ENCODE results near the gene AKR1C8.
"Not testable (repeated sequence)": the region's sequence is repeated elsewhere in the genome, so short reads cannot be mapped to it uniquely, and the experiment has no call there.

AKR1C8 gene

DNA sequence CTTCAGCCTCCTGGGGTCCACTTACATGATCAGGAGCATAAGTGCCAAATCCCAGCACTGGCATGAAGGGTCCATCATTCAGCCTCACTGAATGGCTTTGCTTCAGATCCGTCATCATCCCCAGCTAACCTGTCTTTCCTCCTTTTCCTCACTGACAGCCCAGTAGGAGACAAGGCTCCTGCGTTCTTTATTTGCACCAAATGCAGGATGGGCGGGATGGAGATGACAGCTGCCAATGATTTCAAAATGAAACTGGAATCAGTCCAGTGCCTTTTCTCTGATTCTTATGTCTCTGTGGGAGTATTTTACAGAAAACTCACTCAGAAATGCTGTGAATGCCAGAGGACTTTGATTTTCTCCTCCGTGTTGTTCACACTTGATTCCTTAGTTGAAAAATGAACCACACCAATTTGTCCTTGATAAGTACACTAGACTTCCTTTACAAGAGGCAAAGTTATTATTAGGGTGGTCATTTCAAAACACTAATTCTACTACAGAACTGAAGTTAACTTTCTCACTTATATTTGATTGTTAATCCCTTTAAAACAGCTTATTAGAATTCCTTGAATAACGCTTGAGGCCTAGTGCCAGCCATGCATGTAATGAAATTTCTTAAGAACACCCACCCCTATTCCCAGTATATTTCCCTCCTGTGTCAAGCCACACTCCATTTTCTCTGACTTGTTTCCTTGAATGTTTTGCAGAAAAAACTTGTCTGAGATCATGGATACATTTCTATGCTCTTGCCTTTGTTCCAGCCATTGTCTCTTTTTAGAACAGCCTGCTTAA lies at the start of gene AKR1C8:
TSS of gene AKR1C8 (minus strand) at position 164 of the 789 bp plus-strand sequence. CDS start at position 118, 46 bp downstream.
- DNase-seq: no peak

DNA sequence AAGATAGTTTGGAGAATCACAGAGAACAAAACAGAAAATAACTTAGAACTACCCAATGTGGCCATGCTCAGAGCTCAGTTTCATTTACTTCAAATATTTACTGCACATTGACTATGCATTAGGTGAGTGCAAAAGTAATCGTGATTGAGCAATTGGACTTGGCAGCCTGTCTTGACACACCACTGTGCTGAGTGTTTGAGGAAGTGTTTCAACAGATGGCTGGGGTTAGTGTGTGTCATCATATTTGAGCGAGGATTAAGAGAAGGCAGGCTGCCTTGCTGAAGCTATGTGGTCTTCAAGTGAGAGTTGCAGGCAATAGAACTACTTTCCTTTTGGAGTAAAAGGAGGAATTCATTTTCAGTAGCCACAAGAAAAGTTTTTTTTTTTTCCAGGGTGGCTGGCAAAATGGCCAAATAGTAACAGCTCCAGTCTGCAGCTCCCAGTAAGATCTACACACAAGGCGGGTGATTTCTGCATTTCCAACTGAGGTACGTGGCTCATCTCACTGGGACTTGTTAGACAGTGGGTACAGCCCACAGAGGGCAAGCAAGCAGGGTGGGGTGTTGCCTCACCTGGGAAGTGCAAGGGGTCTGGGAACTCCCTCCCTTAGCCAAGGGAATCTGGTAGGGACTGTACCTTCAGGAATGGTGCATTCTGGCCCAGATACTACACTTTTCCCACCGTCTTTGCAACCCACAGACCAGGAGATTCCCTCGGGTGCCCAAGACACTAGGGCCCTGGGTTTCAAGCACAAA lies 49.3 kb upstream of the AKR1C8 start:
- DNase-seq: no peak

DNA sequence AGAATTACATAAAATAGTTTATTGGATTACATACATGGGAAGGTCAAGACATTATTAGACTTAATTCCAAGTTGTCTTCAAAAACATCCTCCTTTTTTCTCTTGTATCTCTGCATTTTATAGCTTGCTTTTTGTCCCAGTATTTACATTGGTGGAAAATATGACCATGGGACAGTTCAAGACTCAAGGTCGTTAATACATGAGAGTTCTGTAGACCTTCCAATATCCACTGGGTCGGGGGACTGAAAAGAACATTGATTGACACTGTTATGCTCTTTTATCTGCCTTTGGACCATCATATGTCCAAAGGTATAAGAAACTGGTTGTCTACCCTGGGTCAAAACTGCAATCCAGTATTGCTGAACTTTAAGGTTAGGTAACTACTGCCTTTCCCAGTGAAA lies 48.4 kb upstream of the AKR1C8 start:
- DNase-seq: no peak

DNA sequence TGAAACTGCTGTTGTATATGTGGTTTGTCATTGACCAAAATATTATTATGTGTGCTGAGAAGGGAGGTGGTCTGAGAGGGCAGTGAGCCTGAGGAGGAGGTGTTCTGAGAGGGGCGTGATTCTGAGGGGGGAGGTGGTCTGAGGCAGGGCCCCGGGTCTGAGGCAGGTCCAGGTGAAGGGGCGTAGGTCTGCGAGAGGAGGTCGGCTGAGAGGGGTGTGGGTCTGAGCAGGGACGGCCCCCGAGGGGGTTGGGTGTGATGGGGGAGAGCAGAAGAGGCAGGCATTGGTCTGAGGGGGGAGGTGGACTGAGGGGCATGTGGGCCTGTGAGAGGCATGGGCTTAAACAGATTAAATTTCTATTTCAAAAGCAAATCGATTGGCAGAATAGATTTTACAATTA lies 44.1 kb upstream of the AKR1C8 start:
- DNase-seq: no peak

DNA sequence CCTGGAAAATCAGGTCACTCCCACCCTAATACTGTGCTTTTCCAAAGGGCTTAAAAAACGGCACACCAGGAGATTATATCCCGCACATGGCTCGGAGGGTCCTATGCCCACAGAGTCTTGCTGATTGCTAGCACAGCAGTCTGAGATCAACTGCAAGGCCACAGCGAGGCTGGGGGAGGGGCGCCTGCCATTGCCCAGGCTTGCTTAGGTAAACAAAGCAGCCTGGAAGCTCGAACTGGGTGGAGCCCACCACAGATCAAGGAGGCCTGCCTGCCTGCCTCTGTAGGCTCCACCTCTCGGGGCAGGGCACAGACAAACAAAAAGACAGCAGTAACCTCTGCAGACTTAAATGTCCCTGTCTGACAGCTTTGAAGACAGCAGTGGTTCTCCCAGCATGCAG lies 38.0 kb upstream of the AKR1C8 start:
- not testable (repeated sequence) for DNase-seq

DNA sequence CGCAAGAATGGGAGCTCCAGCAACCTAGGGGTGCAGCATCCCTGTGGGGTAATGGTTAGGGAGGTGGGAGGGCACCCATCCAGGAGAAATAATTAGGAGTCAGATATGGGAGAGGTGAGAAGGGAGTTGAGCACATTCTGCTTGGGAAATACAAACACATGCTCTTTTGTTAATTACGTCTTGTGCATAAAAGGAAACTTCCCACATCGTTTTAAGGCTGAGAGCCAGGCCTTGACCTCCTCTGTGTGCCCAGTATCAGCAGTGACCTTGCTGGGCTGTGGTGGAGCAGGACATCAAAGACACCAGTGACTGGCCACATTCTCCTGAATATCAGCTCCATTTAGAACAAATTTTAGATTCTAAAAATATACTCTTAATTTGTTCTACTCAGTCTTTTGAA lies 34.3 kb upstream of the AKR1C8 start:
- DNase-seq: no peak

DNA sequence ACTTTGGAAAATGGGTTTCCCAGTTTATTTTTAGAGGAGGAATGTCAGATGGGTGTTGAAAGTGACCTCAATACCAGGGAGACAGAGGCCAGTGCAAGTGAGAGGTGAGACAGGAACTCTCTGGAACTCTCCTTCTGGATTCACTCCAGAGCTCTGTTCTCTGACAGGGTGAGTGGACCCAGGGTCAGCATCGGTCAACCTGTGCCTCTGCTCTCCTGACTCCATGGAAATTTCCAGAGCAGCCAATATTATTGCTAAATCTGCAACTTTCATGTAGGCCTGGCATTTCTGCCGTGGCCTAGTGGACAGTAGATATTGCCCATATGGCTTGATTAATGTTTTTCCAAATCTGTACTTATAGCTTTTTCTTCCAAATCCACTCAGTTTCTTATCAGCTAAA lies 31.9 kb upstream of the AKR1C8 start:
- no peak for DNase-seq

DNA sequence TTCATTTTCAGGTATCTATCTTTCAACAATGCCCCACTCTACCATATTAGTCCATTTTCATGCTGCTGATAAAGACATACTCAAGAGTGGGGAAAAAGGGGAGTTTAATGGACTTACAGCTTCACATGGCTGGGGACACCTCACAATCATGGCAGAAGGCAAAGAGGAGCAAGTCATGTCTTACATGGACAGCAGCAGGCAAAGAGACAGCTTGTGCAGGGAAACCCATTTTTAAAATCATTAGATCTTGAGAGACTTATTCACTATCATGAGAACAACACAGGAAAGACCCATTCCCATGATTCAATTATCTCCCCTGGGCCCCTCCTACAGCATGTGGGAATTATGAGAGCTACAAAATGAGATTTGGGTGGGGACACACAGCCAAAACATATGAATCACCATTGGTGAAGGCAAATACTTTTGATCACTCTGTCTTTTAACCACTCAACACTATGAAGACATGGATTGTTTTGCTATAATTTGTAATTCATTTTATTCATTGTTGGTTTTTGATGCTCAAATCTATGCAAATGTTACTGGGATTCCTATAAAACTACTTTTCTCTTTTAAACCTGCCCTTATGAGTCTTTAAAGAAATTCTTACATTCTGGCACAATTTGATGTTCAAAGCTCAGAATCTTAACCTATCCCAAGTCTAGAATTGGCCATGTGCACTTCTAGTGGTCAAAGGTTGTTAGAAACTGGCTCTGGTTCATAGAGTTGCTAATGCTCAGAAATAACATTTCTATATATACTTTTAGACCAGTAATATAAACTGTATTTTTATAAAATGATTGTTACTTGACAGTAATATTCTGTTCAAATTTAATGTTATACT lies 27.0 kb upstream of the AKR1C8 start:
- no peak for DNase-seq

DNA sequence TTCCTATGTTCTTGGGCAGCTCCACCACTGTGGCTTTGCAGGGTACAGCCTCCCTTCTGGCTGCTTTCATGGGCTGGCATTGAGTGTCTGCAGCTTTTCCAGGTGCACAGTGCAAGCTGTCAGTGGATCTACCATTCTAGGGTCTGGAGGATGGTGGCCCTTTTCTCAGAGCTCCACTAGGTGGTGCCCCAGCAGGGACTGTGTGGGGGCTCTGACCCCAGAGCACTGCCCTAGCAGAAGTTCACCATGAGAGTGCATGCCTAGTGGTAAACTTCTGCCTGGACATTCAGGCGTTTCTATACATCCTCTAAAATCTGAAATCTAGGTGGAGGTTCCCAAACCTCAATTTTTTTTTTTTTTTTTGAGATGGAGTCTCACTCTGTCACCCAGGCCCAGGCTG lies 25.3 kb upstream of the AKR1C8 start:
- DNase-seq: not testable (repeated sequence)

DNA sequence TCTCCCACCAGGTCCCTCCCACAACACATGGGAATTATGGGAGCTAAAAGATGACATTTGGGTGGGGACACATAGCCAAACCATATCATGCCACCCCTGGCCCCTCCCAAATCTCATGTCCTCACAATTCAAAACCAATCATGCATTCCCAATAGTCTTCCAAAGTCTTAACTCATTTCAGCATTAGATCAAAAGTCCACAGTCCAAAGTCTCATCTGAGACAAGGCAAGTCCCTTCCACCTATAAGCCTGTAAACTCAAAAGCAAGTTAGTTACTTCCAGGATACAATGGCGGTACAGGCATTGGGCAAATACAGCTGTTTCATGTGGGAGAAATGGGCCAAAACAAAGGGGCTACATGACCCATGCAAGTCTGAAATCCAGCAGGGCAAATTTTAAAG lies 24.8 kb upstream of the AKR1C8 start:
- DNase-seq: not testable (repeated sequence)

DNA sequence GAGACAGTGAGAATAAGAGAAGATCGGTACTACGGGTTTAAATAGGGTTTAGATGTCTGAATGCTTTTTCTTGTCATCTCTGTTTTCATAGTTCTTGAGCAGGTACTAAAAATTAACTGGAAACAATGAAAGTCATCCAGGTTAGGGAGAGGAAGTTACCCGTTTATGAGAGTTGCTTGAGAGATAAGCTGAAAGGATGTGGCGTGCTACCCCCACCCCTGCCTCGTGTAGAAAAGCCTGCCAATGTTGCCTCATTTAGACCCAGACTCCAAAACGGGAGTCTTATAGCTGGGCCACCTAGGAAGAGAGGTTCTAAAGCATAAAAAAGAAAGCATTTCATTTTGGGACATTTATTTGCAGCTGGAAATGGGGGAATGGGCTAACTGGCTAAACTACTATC lies 21.8 kb upstream of the AKR1C8 start:
- DNase-seq: no peak

DNA sequence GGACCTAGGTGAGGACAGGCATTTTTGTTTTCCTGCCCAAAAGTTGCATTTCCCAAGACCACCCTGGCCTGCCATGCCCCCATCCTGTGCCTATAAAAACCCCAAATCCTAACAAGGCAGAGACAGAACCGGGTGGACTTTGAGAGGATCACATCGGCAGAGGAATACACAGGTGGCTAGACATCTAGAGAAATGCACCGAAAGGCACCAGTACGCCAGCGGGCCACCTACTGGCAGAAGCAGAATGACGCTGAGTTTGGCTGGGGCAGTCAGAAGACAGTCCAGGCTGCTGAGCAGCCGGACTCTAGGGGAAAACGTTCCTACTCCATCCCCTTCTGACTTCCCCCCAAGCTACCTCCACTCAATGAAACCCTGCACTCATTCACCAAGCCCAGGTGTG lies 14.4 kb upstream of the AKR1C8 start:
- no peak for DNase-seq

DNA sequence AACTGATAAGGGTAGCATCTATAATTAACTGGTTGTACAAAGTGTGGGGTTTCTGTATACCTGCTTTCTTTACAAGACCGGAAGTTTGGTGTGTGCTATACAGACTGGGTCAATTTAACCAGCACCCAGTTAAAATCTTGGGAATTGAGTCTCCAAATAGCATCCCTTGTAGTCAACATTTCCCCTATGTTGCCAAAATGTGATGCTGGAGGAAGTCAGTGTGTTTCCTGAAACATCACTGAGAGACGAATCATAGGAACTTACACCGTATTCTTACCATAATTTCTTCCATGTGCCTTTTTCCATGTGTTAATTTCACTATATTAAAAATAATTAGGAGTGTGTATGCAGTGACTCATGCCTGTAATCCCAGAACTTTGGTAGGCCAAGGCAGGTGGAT lies 13.4 kb upstream of the AKR1C8 start:
- DNase-seq: no peak

DNA sequence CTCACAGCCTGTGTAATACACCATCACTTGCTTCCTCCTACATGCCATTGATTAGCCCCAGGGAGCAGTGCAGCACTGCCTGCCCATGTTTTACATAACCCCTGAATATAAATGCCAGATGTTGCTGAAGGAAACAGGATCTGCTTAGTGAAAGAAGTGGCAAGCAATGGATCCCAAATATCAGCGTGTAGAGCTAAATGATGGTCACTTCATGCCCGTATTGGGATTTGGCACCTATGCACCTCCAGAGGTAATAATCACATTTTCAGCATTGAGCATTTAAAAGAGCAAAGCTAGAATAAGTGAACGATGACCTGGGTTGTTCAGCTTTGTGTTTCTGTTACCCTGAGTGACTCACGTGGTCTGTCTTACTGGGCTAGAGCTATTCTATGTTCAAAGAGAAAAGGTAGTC lies 11.8 kb upstream of the AKR1C8 start, which contains the start of gene AKR1C4:
TSS of gene AKR1C4 (plus strand) at position 136 of the 412 bp plus-strand sequence. CDS start at position 167, 31 bp downstream.
- no peak for DNase-seq

DNA sequence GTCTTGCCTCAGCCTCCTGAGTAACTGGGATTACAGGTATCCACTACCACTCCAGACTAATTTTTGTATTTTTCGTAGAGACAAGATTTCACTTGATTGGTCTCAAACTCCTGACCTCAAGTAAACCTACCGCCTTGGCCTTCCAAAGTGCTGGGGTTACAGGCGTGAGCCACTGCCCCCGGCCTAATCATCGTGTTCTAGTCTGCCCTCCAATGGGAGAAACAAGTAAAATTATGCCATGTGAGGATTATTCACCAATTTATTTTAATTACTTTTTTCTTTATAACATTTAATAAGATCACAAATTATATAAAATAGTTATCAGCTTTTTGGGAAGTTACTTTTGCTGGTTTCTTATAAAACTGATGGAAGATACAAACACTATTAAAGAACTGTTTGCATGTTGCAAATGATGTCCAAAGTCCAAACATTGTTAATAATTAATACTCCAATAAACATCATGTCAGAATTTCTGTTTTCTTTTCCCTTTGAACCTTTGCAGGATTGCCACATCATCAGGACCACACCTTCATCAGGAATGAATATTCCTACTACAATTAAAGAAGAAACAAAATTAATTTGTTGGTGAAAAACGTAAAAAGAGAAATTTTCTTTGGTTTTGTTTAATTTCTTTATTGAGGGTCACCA lies 10.9 kb upstream of the AKR1C8 start:
- no peak for DNase-seq

DNA sequence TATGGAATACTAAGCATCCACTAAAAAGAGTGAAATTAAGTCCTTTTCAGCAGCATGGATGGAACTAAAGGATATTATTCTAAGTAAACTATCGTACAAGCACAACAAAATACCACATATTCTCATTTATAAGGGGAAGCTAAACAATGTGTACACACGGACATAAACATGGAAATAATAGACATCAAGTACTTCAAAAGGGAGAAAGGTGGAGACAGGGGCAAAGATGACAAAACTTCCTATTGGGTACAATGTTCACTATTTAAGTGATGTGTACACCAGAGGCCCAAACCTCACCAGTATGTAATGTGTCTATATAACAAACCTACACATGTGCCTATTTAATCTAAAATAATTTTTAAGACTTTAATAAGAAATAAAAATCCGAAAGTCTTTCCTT lies 9.5 kb upstream of the AKR1C8 start:
- DNase-seq: no peak

DNA sequence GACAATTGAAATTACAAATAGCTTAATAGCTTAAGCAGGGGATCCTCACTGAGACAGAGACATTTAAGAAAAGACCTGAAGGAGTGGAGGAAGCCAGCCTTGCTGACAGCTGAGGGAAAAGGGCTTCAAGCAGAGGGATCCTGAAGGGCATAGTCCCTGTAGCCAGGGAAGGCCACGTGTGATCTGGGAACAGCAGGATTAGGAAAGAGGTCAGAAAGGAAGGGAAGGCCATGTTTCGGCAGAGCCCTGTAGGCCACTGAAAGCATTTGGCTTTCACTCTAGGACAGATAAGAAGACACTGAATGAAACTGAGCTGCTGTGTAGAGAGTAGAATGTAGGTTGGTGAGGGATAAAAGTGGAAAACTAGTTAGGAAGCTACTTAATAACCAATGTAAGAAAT lies 3.4 kb upstream of the AKR1C8 start:
- DNase-seq: no peak

DNA sequence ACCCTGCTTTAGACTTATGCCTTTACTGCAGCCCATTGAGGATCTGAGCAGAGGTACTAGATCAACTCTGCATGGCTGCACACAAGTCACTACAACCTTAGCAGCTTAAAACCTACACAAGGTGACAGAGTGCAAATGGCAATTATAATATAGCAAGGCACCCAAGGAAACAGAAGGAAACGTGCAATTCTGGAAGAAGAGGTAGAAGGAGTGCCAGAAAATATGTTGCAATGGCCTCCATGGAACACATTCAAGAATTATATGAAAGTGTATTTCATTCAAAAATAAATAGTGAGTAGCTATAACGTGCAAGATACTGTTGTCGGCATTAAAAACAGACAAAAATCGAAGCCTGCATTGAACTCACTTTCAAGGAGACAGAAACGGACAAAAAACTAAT lies 2.9 kb upstream of the AKR1C8 start:
- no peak for DNase-seq

DNA sequence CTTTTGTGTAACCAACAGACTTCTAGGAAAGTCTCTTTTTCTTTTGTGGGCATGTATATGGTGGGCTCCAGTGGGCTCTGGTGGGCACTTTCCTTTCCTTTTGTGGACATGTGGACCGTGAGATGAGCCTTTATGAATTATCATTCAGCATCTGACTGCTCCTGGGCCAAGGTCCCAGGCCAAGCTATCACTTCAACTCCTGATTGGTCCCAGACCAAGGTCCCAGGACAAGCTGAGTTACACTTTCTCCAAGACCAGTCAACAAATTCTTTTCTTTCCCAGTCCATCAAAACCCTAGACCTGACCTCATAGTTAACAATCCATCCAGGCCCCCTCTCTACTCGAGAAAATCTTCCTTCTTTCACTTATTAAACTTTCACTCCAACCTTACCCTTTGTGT lies 1.0 kb downstream of the AKR1C8 start:
- DNase-seq: no peak

DNA sequence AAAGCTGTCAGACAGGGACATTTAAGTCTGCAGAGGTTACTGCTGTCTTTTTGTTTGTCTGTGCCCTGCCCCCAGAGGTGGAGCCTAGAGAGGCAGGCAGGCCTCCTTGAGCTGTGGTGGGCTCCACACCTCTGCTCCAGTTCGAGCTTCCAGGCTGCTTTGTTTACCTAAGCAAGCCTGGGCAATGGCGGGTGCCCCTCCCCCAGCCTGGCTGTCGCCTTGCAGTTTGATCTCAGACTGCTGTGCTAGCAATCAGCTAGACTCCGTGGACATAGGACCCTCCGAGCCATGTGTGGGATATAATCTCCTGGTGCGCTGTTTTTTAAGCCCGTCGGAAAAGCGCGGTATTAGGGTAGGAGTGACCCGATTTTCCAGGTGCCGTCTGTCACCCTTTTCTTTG lies 4.4 kb downstream of the AKR1C8 start:
- DNase-seq: not testable (repeated sequence)

DNA sequence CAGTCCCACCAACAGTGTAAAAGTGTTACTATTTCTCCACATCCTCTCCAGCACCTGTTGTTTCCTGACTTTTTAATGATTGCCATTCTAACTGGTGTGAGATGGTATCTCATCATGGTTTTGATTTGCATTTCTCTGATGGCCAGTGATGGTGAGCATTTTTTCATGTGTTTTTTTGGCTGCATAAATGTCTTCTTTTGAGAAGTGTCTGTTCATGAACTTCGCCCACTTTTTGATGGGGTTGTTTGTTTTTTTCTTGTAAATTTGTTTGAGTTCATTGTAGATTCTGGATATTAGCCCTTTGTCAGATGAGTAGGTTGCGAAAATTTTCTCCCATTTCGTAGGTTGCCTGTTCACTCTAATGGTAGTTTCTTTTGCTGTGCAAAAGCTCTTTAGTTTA lies 9.4 kb downstream of the AKR1C8 start:
- DNase-seq: not testable (repeated sequence)

DNA sequence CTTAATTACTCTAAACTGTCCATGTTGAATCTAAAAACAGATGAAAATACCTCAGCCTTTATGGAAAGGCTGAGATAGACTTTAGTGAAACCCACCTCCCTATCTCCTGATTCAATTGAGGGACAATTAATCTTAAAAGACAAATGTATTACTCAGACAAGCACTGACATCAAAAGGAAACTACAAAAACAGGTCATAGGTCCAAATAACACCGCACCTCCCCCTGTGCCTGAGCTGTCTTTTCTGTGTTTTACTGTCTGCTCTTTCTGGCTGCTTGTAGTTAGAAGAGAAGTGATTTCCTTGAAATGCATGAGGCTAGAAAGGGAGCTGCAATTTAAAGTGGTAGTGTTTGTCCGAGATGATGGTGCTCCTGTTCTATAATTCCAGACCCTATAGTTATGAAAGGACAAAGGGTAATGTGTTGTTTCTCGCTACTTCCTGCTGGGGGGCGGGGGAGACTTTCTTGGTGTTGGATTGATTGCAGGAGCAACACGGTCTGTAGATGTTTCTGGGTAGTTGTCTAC lies 16.0 kb downstream of the AKR1C8 start:
- DNase-seq: peak; percentile 64

DNA sequence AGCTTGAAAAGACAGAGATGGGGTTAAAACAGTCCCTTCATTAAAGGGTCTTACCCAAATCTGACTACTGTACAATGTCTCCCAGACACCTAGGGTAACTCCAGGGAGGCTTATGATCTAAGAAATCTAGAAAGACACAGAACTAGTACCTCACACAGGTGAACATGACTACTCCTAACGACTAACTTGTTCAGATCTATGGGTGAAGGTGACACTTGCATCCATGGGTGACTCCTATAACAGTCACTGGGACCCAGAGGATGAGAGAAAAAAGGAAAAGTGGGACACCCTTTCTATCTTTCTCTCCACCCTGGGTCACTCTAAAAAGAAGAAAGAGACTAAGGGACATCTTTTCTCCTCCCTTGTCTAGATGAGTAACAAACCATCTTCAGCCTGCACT lies 19.2 kb downstream of the AKR1C8 start:
- no peak for DNase-seq

All from activated effector memory CD4-positive, alpha-beta T cell treated with anti-CD3 and anti-CD28 coated beads, Interleukin-2, amount 50 U/mL, for 16 hours (primary cell).